Astrocyte (in vitro differentiated cells and primary cell): Measurements from ENCODE around the gene SYT2. TPM values are rescaled to one million over a fixed set of nuclear protein-coding genes. Genes with fewer than 3 reads are reported as not detected.

ENCODE experiments used
- DNase-seq: peaks from one replicate; pipeline ENCODE4 v3.0.0-alpha.2; 2010; ENCODE audit warnings: low read depth
- FAIRE-seq: peaks from 2 replicates; lab custom pipeline; 2011; peaks lifted over from hg19 to GRCh38; lab: Jason Lieb, UNC
- H2AFZ ChIP-seq: 2 replicates; pipeline ENCODE4 v1.6.0; 2012; ENCODE audit warnings: low read depth, low read length, inconsistent platforms
- H3K27ac ChIP-seq: 2 replicates; pipeline ENCODE4 v1.5.1; 2011; ENCODE audit warnings: low read depth, low read length, inconsistent platforms
- H3K27me3 ChIP-seq: 2 replicates; pipeline ENCODE4 v1.6.0; 2011; ENCODE audit warnings: low read length, inconsistent platforms; ENCODE audit not compliant: insufficient read depth
- H3K36me3 ChIP-seq: 2 replicates; pipeline ENCODE4 v1.5.1; 2011; ENCODE audit warnings: low read length, inconsistent platforms; ENCODE audit not compliant: insufficient read depth
- H3K4me1 ChIP-seq: 2 replicates; pipeline ENCODE4 v1.5.1; 2011; ENCODE audit warnings: low read length, inconsistent platforms; ENCODE audit not compliant: insufficient read depth
- H3K4me2 ChIP-seq: 2 replicates; pipeline ENCODE4 v1.6.0; 2012; ENCODE audit warnings: low read length, inconsistent platforms
- H3K4me3 ChIP-seq: 2 replicates; pipeline ENCODE4 v1.5.1; 2011; ENCODE audit warnings: low read depth, mild to moderate bottlenecking, low read length, inconsistent platforms; ENCODE audit not compliant: insufficient read depth
- H3K79me2 ChIP-seq: 2 replicates; pipeline ENCODE4 v1.6.0; 2012; ENCODE audit warnings: mild to moderate bottlenecking, low read length, inconsistent platforms; ENCODE audit not compliant: insufficient read depth
- H3K9ac ChIP-seq: 2 replicates; pipeline ENCODE4 v1.6.0; 2012; ENCODE audit warnings: mild to moderate bottlenecking, low read length, inconsistent platforms
- H3K9me3 ChIP-seq: 2 replicates; pipeline ENCODE4 v1.5.1; 2012; ENCODE audit warnings: low read depth, mild to moderate bottlenecking, low read length, inconsistent platforms; ENCODE audit not compliant: insufficient read depth
- H4K20me1 ChIP-seq: 2 replicates; pipeline ENCODE4 v1.6.0; 2012; ENCODE audit warnings: low read length, inconsistent platforms; ENCODE audit not compliant: insufficient read depth
- H3K27ac Mint-ChIP-seq: one replicate; pipeline ENCODE4 v1.8.0; 2021; ENCODE audit warnings: mild to moderate bottlenecking, mixed read lengths; ENCODE audit not compliant: unreplicated experiment
- H3K27me3 Mint-ChIP-seq: one replicate; pipeline ENCODE4 v1.8.0; 2021; ENCODE audit warnings: low read depth, mixed read lengths; ENCODE audit not compliant: unreplicated experiment
- H3K36me3 Mint-ChIP-seq: one replicate; pipeline ENCODE4 v1.8.0; 2021; ENCODE audit warnings: low read depth, mixed read lengths; ENCODE audit not compliant: unreplicated experiment
- H3K4me1 Mint-ChIP-seq: one replicate; pipeline ENCODE4 v1.8.0; 2021; ENCODE audit warnings: low read depth, mixed read lengths; ENCODE audit not compliant: unreplicated experiment
- H3K4me3 Mint-ChIP-seq: one replicate; pipeline ENCODE4 v1.8.0; 2021; ENCODE audit warnings: mild to moderate bottlenecking, moderate library complexity, mixed read lengths; ENCODE audit not compliant: unreplicated experiment
- H3K9me3 Mint-ChIP-seq: one replicate; pipeline ENCODE4 v1.8.0; 2021; ENCODE audit warnings: mild to moderate bottlenecking, mixed read lengths; ENCODE audit not compliant: unreplicated experiment
- CTCF ChIP-seq: IDR thresholded peaks from 2 replicates; pipeline ENCODE4 v1.5.1; 2011; ENCODE audit warnings: low read depth, mild to moderate bottlenecking, inconsistent platforms, low read length, moderate library complexity; ENCODE audit not compliant: insufficient read depth
- EZH2 ChIP-seq: IDR thresholded peaks from 2 replicates; pipeline ENCODE4 v1.6.1; 2012; ENCODE audit warnings: mild to moderate bottlenecking, low read length, inconsistent platforms; ENCODE audit not compliant: insufficient read depth
- total RNA-seq: library from RNA; stranded (reverse); gene quantifications from 2 replicates; pipeline ENCODE4 v1.2.1, GENCODE V29; 2021

The SYT2 gene
- total RNA-seq, 1 donor from 2014 or later = 0.27 TPM

- no peaks in the 10 kb centered on the region for H3K79me2 ChIP-seq
- H3K27me3 Mint-ChIP-seq = peaks cover 38% of the 10 kb centered on the region
- no peaks in the 10 kb centered on the region for H3K36me3 ChIP-seq
- no peak overlapping the region for H2AFZ ChIP-seq
- H3K4me1 Mint-ChIP-seq = peaks cover 2% of the 10 kb centered on the region
- H3K9ac ChIP-seq = no peak overlapping the region
- no peak overlapping the region for H3K27ac ChIP-seq
- H3K27me3 ChIP-seq = no peaks in the 10 kb centered on the region
- DNase-seq = no peak
- H3K9me3 ChIP-seq = no peaks in the 10 kb centered on the region
- H4K20me1 ChIP-seq = no peaks in the 10 kb centered on the region
- no peak overlapping the region for H3K4me3 Mint-ChIP-seq
- TF ChIP-seq CTCF (no peak), EZH2 (no peak)
- no peak for FAIRE-seq
- peaks cover 6% of the 10 kb centered on the region for H3K9me3 Mint-ChIP-seq
- H3K4me1 ChIP-seq = peaks cover 6% of the 10 kb centered on the region
- H3K27ac Mint-ChIP-seq = no peak overlapping the region
- no peak overlapping the region for H3K4me2 ChIP-seq
- H3K4me3 ChIP-seq = no peak overlapping the region
- H3K36me3 Mint-ChIP-seq = peaks cover 12% of the 10 kb centered on the region
Observed at GRCh38 chr1:202597090-202597761, 113.0 kb downstream of the SYT2 start.

GRCh38 chr1:202596638-202597037 lies 113.6 kb downstream of the SYT2 start:
- H3K4me1 ChIP-seq = peaks cover 11% of the 10 kb centered on the region
- no peak overlapping the region for H3K27ac ChIP-seq
- H4K20me1 ChIP-seq = no peaks in the 10 kb centered on the region
- TF ChIP-seq CTCF = no peak
- no peak for TF ChIP-seq EZH2
- no peaks in the 10 kb centered on the region for H3K9me3 ChIP-seq
- H3K9ac ChIP-seq = no peak overlapping the region
- FAIRE-seq = no peak
- no peaks in the 10 kb centered on the region for H3K36me3 ChIP-seq
- H2AFZ ChIP-seq = no peak overlapping the region
- H3K27ac Mint-ChIP-seq = no peak overlapping the region
- H3K4me3 Mint-ChIP-seq = no peak overlapping the region
- peaks cover 2% of the 10 kb centered on the region for H3K4me1 Mint-ChIP-seq
- peaks cover 36% of the 10 kb centered on the region for H3K27me3 Mint-ChIP-seq
- H3K9me3 Mint-ChIP-seq = peaks cover 6% of the 10 kb centered on the region
- no peak overlapping the region for H3K4me2 ChIP-seq
- H3K4me3 ChIP-seq = no peak overlapping the region
- no peak for DNase-seq
- H3K79me2 ChIP-seq = no peaks in the 10 kb centered on the region
- peaks cover 12% of the 10 kb centered on the region for H3K36me3 Mint-ChIP-seq
- H3K27me3 ChIP-seq = no peaks in the 10 kb centered on the region

GRCh38 chr1:202593845-202594244 lies 116.4 kb downstream of the SYT2 start:
- H3K79me2 ChIP-seq = no peaks in the 10 kb centered on the region
- H3K4me3 ChIP-seq = no peak overlapping the region
- peak overlapping the region; percentile 39 for H3K27ac ChIP-seq
- Mint-ChIP-seq H3K4me3 (no peak overlapping the region), H3K27ac (no peak overlapping the region), H3K9me3 (peaks cover 6% of the 10 kb centered on the region), H3K27me3 (peaks cover 20% of the 10 kb centered on the region), H3K36me3 (peaks cover 10% of the 10 kb centered on the region), H3K4me1 (peaks cover 24% of the 10 kb centered on the region)
- peak overlapping the region; percentile 39 for H3K9ac ChIP-seq
- no peak overlapping the region for H3K4me2 ChIP-seq
- no peaks in the 10 kb centered on the region for H3K36me3 ChIP-seq
- peaks cover 25% of the 10 kb centered on the region for H3K4me1 ChIP-seq
- FAIRE-seq (no peak), DNase-seq (peak; percentile 66)
- no peaks in the 10 kb centered on the region for H3K27me3 ChIP-seq
- H4K20me1 ChIP-seq = no peaks in the 10 kb centered on the region
- TF ChIP-seq CTCF = no peak
- TF ChIP-seq EZH2 = no peak
- no peak overlapping the region for H2AFZ ChIP-seq
- no peaks in the 10 kb centered on the region for H3K9me3 ChIP-seq
